ENCODE results near the gene RTP5. TPM values are rescaled to one million over a fixed set of nuclear protein-coding genes. Genes with fewer than 3 reads are reported as not detected.
A peak's percentile ranks its signal among the peaks of the same experiment; 100 is the strongest.
"Not testable (repeated sequence)": the region's sequence is repeated elsewhere in the genome, so short reads cannot be mapped to it uniquely, and the experiment has no call there.

RTP5 gene
- under 1 TPM; 0.11 to 0.18 TPM for total RNA-seq
- polyA plus RNA-seq = 0.23 TPM

GRCh38 chr2:241869087-241869961 lies at the start of gene RTP5:
TSS of gene RTP5 (plus strand) at chr2:241869729. CDS start at chr2:241869757, 28 bp downstream.
- Mint-ChIP-seq H3K4me1 (peaks cover 55 to 82% (median 57%) of the 10 kb centered on the region in 3 donors), H3K27me3 (peaks cover 0 to 7% of the 10 kb centered on the region in 2 donors), H3K4me3 (peak within 1 kb of the TSS; percentile 65 to 87 (median 78)), H3K27ac (peak within 1 kb of the TSS; percentile 86 to 100 (median 98)), H3K9me3 (peaks cover 0 to 2% (median 0%) of the 10 kb centered on the region in 5 donors), H3K36me3 (peaks cover 0 to 4% (median 0%) of the 10 kb centered on the region in 3 donors)
- no peaks in the 10 kb centered on the region for H3K27me3 ChIP-seq (ENCODE audit: insufficient read depth, low read length, poor library complexity, severe bottlenecking)
- POLR2A ChIA-PET = interaction anchor here (0.9 to 2.6 kb wide), 7 partner anchors 8 to 182 kb away, joined by 3 to 30 read pairs (median 14); partner anchors contain the start of genes ING5 and PDCD1
- no peak for DNase-seq
- H3K4me3 ChIP-seq (ENCODE audit: low read length) = peak within 1 kb of the TSS; percentile 40
- no peaks in the 10 kb centered on the region for H3K9me3 ChIP-seq (ENCODE audit: low read length)
- peaks cover 81% of the 10 kb centered on the region for H3K4me1 ChIP-seq (ENCODE audit: insufficient read depth, low read length)
- H3K27ac ChIP-seq (ENCODE audit: low read depth, low read length) = peak within 1 kb of the TSS; percentile 74
- CTCF ChIA-PET = interaction anchor here (1.1 to 3.7 kb wide), 7 partner anchors 9 to 135 kb away, joined by 3 to 35 read pairs (median 8); partner anchors contain the start of genes D2HGDH and PDCD1
- no peaks in the 10 kb centered on the region for H3K36me3 ChIP-seq (ENCODE audit: insufficient read depth, low read length)

GRCh38 chr2:241819947-241820624 lies 49.4 kb upstream of the RTP5 start:
- H3K4me3 Mint-ChIP-seq; H3K4me3 ChIP-seq (ENCODE audit: low read length); H3K9me3 ChIP-seq (ENCODE audit: low read length); DNase-seq; H3K4me1 ChIP-seq (ENCODE audit: insufficient read depth, low read length); CTCF ChIA-PET; POLR2A ChIA-PET; H3K27ac ChIP-seq (ENCODE audit: low read depth, low read length); H3K9me3 Mint-ChIP-seq; H3K27me3 Mint-ChIP-seq; H3K27me3 ChIP-seq (ENCODE audit: insufficient read depth, low read length, poor library complexity, severe bottlenecking); H3K36me3 ChIP-seq (ENCODE audit: insufficient read depth, low read length); H3K36me3 Mint-ChIP-seq: not testable (repeated sequence)
- peak overlapping the region in 1 of 8 donors; percentile 70 for H3K27ac Mint-ChIP-seq
- H3K4me1 Mint-ChIP-seq = peaks cover 13 to 28% (median 25%) of the 10 kb centered on the region in 3 donors

- peaks cover 11 to 28% (median 25%) of the 10 kb centered on the region in 3 donors for H3K4me1 Mint-ChIP-seq
- H3K4me3 Mint-ChIP-seq = no peak overlapping the region
- no peak overlapping the region for H3K27ac ChIP-seq (ENCODE audit: low read depth, low read length)
- H3K4me3 ChIP-seq (ENCODE audit: low read length) = no peak overlapping the region
- H3K36me3 Mint-ChIP-seq = peaks cover 0 to 2% (median 0%) of the 10 kb centered on the region in 3 donors
- H3K27me3 Mint-ChIP-seq = peaks cover 4 to 6% of the 10 kb centered on the region in 2 donors
- H3K9me3 ChIP-seq (ENCODE audit: low read length) = no peaks in the 10 kb centered on the region
- CTCF ChIA-PET = no interaction called here
- no peak overlapping the region for H3K27ac Mint-ChIP-seq
- no peaks in the 10 kb centered on the region for H3K36me3 ChIP-seq (ENCODE audit: insufficient read depth, low read length)
- no peak for DNase-seq
- H3K9me3 Mint-ChIP-seq = peaks cover 0 to 4% (median 3%) of the 10 kb centered on the region in 5 donors
- POLR2A ChIA-PET = no interaction called here
- H3K27me3 ChIP-seq (ENCODE audit: insufficient read depth, low read length, poor library complexity, severe bottlenecking) = no peaks in the 10 kb centered on the region
- peaks cover 5% of the 10 kb centered on the region for H3K4me1 ChIP-seq (ENCODE audit: insufficient read depth, low read length)
Observed at GRCh38 chr2:241820625-241821384, 48.7 kb upstream of the RTP5 start.

- Histone ChIP-seq H3K4me1 (ENCODE audit: insufficient read depth, low read length) (peaks cover 5% of the 10 kb centered on the region), H3K27ac (ENCODE audit: low read depth, low read length) (no peak overlapping the region), H3K4me3 (ENCODE audit: low read length) (no peak overlapping the region), H3K9me3 (ENCODE audit: low read length) (no peaks in the 10 kb centered on the region), H3K36me3 (ENCODE audit: insufficient read depth, low read length) (no peaks in the 10 kb centered on the region), H3K27me3 (ENCODE audit: insufficient read depth, low read length, poor library complexity, severe bottlenecking) (no peaks in the 10 kb centered on the region)
- peak overlapping the region in 1 of 7 donors; percentile 32 for H3K4me3 Mint-ChIP-seq
- ChIA-PET CTCF (no interaction called here), POLR2A (interaction anchor here (0.5 kb wide), 1 partner anchor 23 kb away, joined by 4 read pairs; no protein-coding TSS in a partner anchor)
- H3K4me1 Mint-ChIP-seq = peaks cover 11 to 28% (median 25%) of the 10 kb centered on the region in 3 donors
- H3K27ac Mint-ChIP-seq = peak overlapping the region in 2 of 8 donors; percentile 60 to 66
- peaks cover 4 to 6% of the 10 kb centered on the region in 2 donors for H3K27me3 Mint-ChIP-seq
- H3K9me3 Mint-ChIP-seq = peaks cover 0 to 10% (median 6%) of the 10 kb centered on the region in 5 donors
- H3K36me3 Mint-ChIP-seq = peaks cover 0 to 2% (median 0%) of the 10 kb centered on the region in 3 donors
- no peak for DNase-seq
Observed at GRCh38 chr2:241821460-241822263, 47.9 kb upstream of the RTP5 start.

GRCh38 chr2:241822264-241822623 lies 47.3 kb upstream of the RTP5 start:
- Mint-ChIP-seq H3K36me3 (peaks cover 0 to 3% (median 2%) of the 10 kb centered on the region in 3 donors), H3K27me3 (peaks cover 6 to 7% of the 10 kb centered on the region in 2 donors), H3K27ac (peak overlapping the region in 2 of 8 donors; percentile 83 to 89), H3K4me1 (peaks cover 10 to 24% (median 23%) of the 10 kb centered on the region in 3 donors), H3K4me3 (peak overlapping the region in 1 of 7 donors; percentile 48), H3K9me3 (peaks cover 2 to 16% (median 12%) of the 10 kb centered on the region in 5 donors)
- Histone ChIP-seq H3K4me3 (ENCODE audit: low read length) (no peak overlapping the region), H3K4me1 (ENCODE audit: insufficient read depth, low read length) (peaks cover 5% of the 10 kb centered on the region), H3K36me3 (ENCODE audit: insufficient read depth, low read length) (no peaks in the 10 kb centered on the region), H3K9me3 (ENCODE audit: low read length) (no peaks in the 10 kb centered on the region), H3K27me3 (ENCODE audit: insufficient read depth, low read length, poor library complexity, severe bottlenecking) (no peaks in the 10 kb centered on the region), H3K27ac (ENCODE audit: low read depth, low read length) (no peak overlapping the region)
- no peak for DNase-seq
- POLR2A ChIA-PET = interaction anchor here (0.5 kb wide), 1 partner anchor 22 kb away, joined by 4 read pairs; no protein-coding TSS in a partner anchor
- CTCF ChIA-PET = no interaction called here

GRCh38 chr2:241823531-241824437 lies 45.7 kb upstream of the RTP5 start:
- H3K36me3 Mint-ChIP-seq; H3K9me3 ChIP-seq (ENCODE audit: low read length); H3K27me3 ChIP-seq (ENCODE audit: insufficient read depth, low read length, poor library complexity, severe bottlenecking); H3K36me3 ChIP-seq (ENCODE audit: insufficient read depth, low read length); H3K27ac ChIP-seq (ENCODE audit: low read depth, low read length); H3K27me3 Mint-ChIP-seq; DNase-seq; H3K4me3 ChIP-seq (ENCODE audit: low read length); H3K4me1 ChIP-seq (ENCODE audit: insufficient read depth, low read length); CTCF ChIA-PET; H3K4me3 Mint-ChIP-seq: not testable (repeated sequence)
- Mint-ChIP-seq H3K27ac (peak overlapping the region in 4 of 8 donors; percentile 34 to 73 (median 58)), H3K9me3 (peaks cover 9 to 26% (median 21%) of the 10 kb centered on the region in 5 donors), H3K4me1 (peaks cover 5 to 20% (median 18%) of the 10 kb centered on the region in 3 donors)
- POLR2A ChIA-PET = interaction anchor here (0.7 to 0.8 kb wide), 2 partner anchors 21 to 628 kb away, joined by 3 to 4 read pairs; no protein-coding TSS in a partner anchor

All from CD8-positive, alpha-beta memory T cell (primary cell).